ENCODE measurements around the gene EIF4ENIF1. TPM values are rescaled to one million over a fixed set of nuclear protein-coding genes. Genes with fewer than 3 reads are reported as not detected.

Gene EIF4ENIF1
- total and polyA plus RNA-seq, 9 of the 15 experiments (the other 6 are each of a cell fraction or from before 2014, with no cell fraction given), result 2.5 to 24.9 (median 15.8) TPM

GRCh38 chr22:31520051-31520450, 30.4 kb upstream of the EIF4ENIF1 start:
- BruUV-seq (replicated peaks), result no TSS peak
- H3K4me2 ChIP-seq (ENCODE audit: insufficient read depth, low read length), result no peak overlapping the region
- H3K36me3 ChIP-seq (ENCODE audit: control insufficient read depth, insufficient read depth, low read length), result peaks cover 6% of the 10 kb centered on the region; the same call in 2 of the 3 replicates
- H3K9me1 ChIP-seq (ENCODE audit: control insufficient read depth, insufficient read depth, low read length), result no peaks in the 10 kb centered on the region
- H3K27me3 ChIP-seq (ENCODE audit: control insufficient read depth in 2 of 2, insufficient read depth in 2 of 2, low read length in 2 of 2), result no peaks in the 10 kb centered on the region
- no peak for DNase-seq (ENCODE audit: extremely low read depth in 1 of 4, low spot score in 3 of 4)
- no peaks in the 10 kb centered on the region for H3K79me2 ChIP-seq (ENCODE audit: control insufficient read depth, insufficient read depth, low read length)
- ATAC-seq, result no peak
- WGBS (ENCODE audit: insufficient coverage, low coverage, missing lambda C conversion rate), result 72% methylated on average over 4 of the region's 4 CpGs
- TF ChIP-seq, protein P1, sequence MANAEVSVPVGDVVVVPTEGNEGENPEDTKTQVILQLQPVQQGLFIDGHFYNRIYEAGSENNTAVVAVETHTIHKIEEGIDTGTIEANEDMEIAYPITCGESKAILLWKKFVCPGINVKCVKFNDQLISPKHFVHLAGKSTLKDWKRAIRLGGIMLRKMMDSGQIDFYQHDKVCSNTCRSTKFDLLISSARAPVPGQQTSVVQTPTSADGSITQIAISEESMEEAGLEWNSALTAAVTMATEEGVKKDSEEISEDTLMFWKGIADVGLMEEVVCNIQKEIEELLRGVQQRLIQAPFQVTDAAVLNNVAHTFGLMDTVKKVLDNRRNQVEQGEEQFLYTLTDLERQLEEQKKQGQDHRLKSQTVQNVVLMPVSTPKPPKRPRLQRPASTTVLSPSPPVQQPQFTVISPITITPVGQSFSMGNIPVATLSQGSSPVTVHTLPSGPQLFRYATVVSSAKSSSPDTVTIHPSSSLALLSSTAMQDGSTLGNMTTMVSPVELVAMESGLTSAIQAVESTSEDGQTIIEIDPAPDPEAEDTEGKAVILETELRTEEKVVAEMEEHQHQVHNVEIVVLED (CRISPR knock-in tag; IDR thresholded peaks at IDR 0.05), result no peak
- H2AFZ ChIP-seq (ENCODE audit: low read depth, low read length), result no peak overlapping the region
- H3K4me3 ChIP-seq, result no peak overlapping the region
- no peak overlapping the region for H3K27ac ChIP-seq (ENCODE audit: extremely low read depth, low read depth, low read length)
- in situ Hi-C loops (cut with MboI) (no loop called here), intact Hi-C loops (cut with micrococcal nuclease) (no loop called here)
- ChIA-PET POLR2A (no interaction called here), CTCF (ENCODE audit: low intra/inter-chr PET ratio) (no interaction called here)
- no peak overlapping the region for H3K9ac ChIP-seq (ENCODE audit: insufficient read depth in 1 of 2, low read depth in 2 of 2, low read length in 2 of 2)
- no peaks in the 10 kb centered on the region for H3K9me3 ChIP-seq (replicated peaks; ENCODE audit: control insufficient read depth, insufficient read depth, low read depth, low read length)
- peaks cover 0 to 12% of the 10 kb centered on the region in 2 experiments; a peak in 3 of 5 replicates for H3K4me1 ChIP-seq (replicated peaks in 1 of 2; ENCODE audit: control insufficient read depth in 2 of 2, insufficient read depth in 2 of 2, low read length in 2 of 2)
- no peak for FAIRE-seq
- H4K20me1 ChIP-seq (replicated peaks; ENCODE audit: control insufficient read depth, insufficient read depth, low read length), result no peaks in the 10 kb centered on the region

- ATAC-seq (no peak), DNase-seq (ENCODE audit: extremely low read depth in 1 of 4, low spot score in 3 of 4) (no peak), FAIRE-seq (no peak)
- Histone ChIP-seq H3K4me3 (no peak overlapping the region), H3K27me3 (ENCODE audit: control insufficient read depth in 2 of 2, insufficient read depth in 2 of 2, low read length in 2 of 2) (no peaks in the 10 kb centered on the region), H2AFZ (ENCODE audit: low read depth, low read length) (no peak overlapping the region), H3K27ac (ENCODE audit: extremely low read depth, low read depth, low read length) (no peak overlapping the region), H3K9me3 (replicated peaks; ENCODE audit: control insufficient read depth, insufficient read depth, low read depth, low read length) (no peaks in the 10 kb centered on the region), H3K9ac (ENCODE audit: insufficient read depth in 1 of 2, low read depth in 2 of 2, low read length in 2 of 2) (no peak overlapping the region), H4K20me1 (replicated peaks; ENCODE audit: control insufficient read depth, insufficient read depth, low read length) (no peaks in the 10 kb centered on the region), H3K36me3 (ENCODE audit: control insufficient read depth, insufficient read depth, low read length) (peaks cover 11% of the 10 kb centered on the region; the same call in 2 of the 3 replicates), H3K9me1 (ENCODE audit: control insufficient read depth, insufficient read depth, low read length) (no peaks in the 10 kb centered on the region), H3K4me1 (replicated peaks in 1 of 2; ENCODE audit: control insufficient read depth in 2 of 2, insufficient read depth in 2 of 2, low read length in 2 of 2) (no peaks in the 10 kb centered on the region), H3K4me2 (ENCODE audit: insufficient read depth, low read length) (no peak overlapping the region), H3K79me2 (ENCODE audit: control insufficient read depth, insufficient read depth, low read length) (0 out of 3 replicates have a peak, but pooled peaks cover 6% of the 10 kb centered on the region)
- intact Hi-C loops (cut with micrococcal nuclease), result no loop called here
- in situ Hi-C loops (cut with MboI), result no loop called here
- TF ChIP-seq BDP1 (IDR thresholded peaks at IDR 0.05; ENCODE audit: insufficient read depth, insufficient read length) (no peak), BRF1 (IDR thresholded peaks at IDR 0.05; ENCODE audit: borderline replicate concordance, extremely low read depth, insufficient read length) (no peak)
- WGBS (ENCODE audit: insufficient coverage, low coverage, missing lambda C conversion rate), result 79% methylated on average over 6 of the region's 6 CpGs
- ChIA-PET POLR2A (no interaction called here), CTCF (ENCODE audit: low intra/inter-chr PET ratio) (no interaction called here)
- BruUV-seq (replicated peaks), result no TSS peak
These were observed 19.6 kb upstream of the EIF4ENIF1 start for GRCh38 chr22:31509061-31509762.
